Coronary artery (tissue), 2 donors: ENCODE measurements around the gene LIN54.
"Not testable (repeated sequence)": the region's sequence is repeated elsewhere in the genome, so short reads cannot be mapped to it uniquely, and the experiment has no call there.

Experiments
- DNase-seq: peaks from one replicate; pipeline ENCODE4 v3.0.0-alpha.2; 2017; ENCODE audit warnings: low spot score
- H3K27ac ChIP-seq, 2 donors: fragments of 200-600 bp; sonication (generic); one replicate each; pipeline ENCODE4 v1.5.1; 2016 to 2019
- H3K4me3 ChIP-seq: fragments of 200-600 bp; sonication (generic); 2 replicates; pipeline ENCODE4 v1.5.1; 2016; ENCODE audit warnings: mild to moderate bottlenecking, moderate library complexity
- TF ChIP-seq, protein P1 (sequence below): fragments of 200-600 bp; sonication (generic); IDR thresholded peaks from one replicate; pipeline ENCODE4 v1.5.1; 2019; ENCODE audit warnings: antibody characterized with exemption

The LIN54 gene

DNA sequence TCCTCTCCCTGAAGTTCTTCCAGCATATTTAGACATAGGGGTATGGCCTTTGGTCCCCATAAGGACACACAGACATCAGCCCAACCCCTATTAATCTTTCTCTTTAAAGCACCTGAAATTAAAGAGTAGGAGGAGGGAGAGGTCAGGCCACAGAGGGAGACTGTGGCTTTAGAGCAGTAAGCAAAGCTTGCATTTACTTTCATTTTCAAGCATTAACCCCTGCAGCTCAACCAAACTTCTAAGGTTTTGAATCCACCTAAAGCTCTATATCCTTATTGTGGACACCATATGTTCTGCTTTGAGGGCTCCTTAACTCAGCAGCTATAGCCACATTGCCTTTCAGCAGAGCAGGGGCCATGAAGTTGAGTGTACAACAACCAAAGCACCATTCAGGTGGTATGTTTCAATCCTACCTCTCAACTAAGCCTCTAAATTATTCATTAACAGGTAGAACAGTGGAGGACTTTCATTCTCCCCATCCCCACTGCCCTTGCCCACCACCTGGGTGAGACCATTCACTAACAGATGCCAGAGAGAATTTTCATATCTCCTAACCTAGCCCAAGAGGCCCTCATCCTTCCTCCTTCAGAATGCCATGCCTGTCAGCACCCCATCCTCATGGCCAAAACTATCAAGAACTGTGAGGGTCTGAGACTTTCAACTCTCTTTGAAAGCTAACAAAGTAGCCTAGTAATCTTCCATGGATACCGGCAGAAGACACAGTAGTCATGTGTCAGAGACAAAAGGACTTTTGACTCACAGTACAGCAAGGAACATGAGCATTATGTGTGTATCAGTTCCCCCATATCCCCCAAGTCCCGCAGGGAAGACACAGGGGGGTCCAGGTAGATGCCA lies 20.8 kb downstream of the LIN54 start:
- H3K27ac ChIP-seq = no peak overlapping the region
- no peak for DNase-seq
- H3K4me3 ChIP-seq = no peak overlapping the region
- TF ChIP-seq, protein P1, sequence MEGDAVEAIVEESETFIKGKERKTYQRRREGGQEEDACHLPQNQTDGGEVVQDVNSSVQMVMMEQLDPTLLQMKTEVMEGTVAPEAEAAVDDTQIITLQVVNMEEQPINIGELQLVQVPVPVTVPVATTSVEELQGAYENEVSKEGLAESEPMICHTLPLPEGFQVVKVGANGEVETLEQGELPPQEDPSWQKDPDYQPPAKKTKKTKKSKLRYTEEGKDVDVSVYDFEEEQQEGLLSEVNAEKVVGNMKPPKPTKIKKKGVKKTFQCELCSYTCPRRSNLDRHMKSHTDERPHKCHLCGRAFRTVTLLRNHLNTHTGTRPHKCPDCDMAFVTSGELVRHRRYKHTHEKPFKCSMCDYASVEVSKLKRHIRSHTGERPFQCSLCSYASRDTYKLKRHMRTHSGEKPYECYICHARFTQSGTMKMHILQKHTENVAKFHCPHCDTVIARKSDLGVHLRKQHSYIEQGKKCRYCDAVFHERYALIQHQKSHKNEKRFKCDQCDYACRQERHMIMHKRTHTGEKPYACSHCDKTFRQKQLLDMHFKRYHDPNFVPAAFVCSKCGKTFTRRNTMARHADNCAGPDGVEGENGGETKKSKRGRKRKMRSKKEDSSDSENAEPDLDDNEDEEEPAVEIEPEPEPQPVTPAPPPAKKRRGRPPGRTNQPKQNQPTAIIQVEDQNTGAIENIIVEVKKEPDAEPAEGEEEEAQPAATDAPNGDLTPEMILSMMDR = no peak

DNA sequence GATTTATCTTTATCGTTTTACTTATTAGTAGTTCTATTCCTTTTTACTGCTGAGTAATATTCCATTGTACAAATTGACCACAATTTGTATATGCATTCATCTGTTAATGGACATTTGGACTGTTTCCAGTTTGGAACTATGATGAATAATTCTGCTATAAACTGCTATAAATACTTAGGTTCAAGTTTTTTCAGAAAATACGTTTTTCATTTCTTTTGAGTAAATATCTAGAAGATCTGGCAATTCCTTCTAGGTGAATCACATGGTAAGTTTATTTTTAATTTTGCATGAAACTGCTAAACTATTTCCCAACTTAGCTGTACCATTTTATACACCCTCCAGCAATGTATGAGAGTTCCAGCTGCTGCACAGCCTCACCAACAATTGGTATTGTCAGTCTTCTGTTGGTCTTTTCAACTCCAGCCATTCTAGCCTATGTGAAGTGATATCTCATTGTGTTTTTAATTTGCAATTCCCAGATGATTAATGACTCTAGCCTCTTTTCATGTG lies 22.2 kb downstream of the LIN54 start:
- TF ChIP-seq, protein P1 = no peak
- H3K27ac ChIP-seq = no peak overlapping the region
- no peak for DNase-seq
- no peak overlapping the region for H3K4me3 ChIP-seq

DNA sequence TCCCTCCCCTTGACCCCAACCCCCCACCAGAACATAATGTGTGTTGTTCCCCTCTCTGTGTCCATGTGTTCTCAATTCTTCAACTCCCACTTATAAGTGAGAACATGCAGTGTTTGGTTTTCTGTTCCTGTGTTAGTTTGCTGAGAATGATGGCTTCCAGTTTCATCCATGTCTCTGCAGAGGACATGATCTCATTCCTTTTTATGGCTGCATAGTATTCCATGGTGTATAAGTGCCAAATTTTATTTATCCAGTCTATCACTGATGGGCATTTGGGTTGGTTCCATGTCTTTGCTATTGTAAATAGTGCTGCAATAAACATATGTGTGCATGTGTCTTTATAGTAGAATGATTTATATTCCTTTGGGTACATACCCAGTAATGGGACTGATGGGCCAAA lies 23.1 kb downstream of the LIN54 start:
- not testable (repeated sequence) for H3K27ac ChIP-seq

DNA sequence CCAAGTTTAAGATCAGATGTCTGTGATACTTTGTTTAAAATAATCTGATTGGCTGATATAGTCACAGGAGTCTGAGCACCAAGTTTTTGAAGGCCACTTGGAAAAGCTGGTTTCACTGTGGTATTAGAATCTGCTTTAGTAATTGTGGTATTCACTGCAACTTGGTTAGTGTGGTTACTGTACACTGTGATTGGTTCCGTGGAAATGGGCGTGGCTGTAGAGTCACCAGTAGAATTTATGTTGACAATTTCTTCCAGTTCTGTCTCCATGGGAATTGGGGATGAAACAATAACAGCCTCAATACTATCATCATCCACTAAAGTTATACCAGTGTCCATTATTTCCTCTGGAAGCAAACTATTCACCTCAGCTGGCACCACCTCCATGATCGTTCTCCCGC lies 26.2 kb downstream of the LIN54 start:
- Histone ChIP-seq H3K27ac (no peak overlapping the region), H3K4me3 (no peak overlapping the region)
- TF ChIP-seq, protein P1 = no peak
- no peak for DNase-seq

More for the DNA sequence above, 23.1 kb downstream of the LIN54 start:
- not testable (repeated sequence) for DNase-seq, H3K4me3 ChIP-seq

DNA sequence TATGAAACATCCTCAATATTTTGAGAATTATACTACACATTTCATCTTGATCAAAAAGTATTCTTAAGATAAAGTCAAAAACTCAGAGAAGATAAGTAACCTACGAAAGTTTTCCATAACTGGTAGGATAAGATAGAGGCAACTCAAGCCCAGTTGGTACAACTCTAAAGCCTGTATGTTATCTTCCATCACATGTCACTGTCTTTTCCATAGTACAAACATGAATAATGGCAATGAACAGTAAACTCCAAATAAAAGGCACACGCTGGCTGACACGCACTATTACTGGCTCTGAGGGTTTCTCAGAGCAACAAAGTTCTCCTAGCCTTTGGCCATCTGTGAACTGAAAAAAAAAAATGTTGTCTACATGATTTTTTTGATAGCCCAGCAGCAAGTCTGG lies 27.2 kb downstream of the LIN54 start:
- no peak for DNase-seq
- TF ChIP-seq, protein P1 = no peak
- Histone ChIP-seq H3K4me3 (no peak overlapping the region), H3K27ac (no peak overlapping the region)

DNA sequence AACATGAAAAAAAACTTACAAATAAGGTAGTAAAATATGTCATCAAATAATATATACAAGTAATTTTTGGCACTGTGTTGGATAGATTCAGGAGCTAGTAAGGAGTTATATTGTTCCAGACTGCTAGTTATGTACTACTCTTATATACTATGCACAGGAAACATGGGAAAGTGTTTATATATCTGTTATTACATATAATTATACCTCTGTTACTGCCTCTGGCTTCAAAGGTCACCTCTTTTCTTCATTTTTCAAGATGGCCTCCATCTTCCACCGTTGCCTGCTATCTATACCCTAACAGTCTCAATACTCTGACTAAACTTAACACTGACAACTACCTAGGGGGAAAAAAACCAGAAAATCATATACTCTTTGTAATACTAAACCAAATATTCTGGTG lies 29.5 kb downstream of the LIN54 start:
- TF ChIP-seq, protein P1 = no peak
- Histone ChIP-seq H3K4me3 (no peak overlapping the region), H3K27ac (no peak overlapping the region)
- DNase-seq = no peak

DNA sequence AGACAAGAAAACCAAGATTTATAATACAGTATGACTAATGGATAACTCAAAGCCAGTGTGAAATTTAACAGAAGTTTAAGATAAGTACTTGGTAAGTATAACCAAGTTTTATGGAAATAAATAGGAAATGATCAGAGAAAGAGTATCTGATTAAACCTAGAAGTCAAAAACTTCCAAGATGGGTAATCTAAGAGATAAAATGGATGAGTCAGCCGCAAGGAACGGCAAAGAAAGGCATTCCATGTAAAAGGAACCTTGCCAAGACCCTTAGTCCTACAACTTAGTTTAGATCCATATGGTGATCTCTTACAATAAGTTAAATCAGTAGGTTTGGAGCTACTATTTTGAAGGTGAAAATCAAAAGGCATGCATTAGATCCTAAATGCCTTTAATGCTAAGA lies 34.8 kb downstream of the LIN54 start:
- no peak overlapping the region for H3K27ac ChIP-seq
- DNase-seq = no peak
- H3K4me3 ChIP-seq = no peak overlapping the region
- TF ChIP-seq, protein P1 = no peak
